K562 (cell line): ENCODE measurements around the gene BCAS3.

Experiments
- CTCF ChIP-seq, 3 experiments: IDR thresholded peaks in 2 of 3; conservative IDR thresholded peaks in 1 of 3; 2 replicates each; pipeline ENCODE4 v1.5.1; 2011 to 2012; ENCODE audit warnings: low read length in 3 of 3, mild to moderate bottlenecking in 3 of 3, control low read depth in 2 of 3, improper control_type of control experiment in 1 of 3, inconsistent platforms in 1 of 3, low read depth in 1 of 3, mixed read lengths in 1 of 3, moderate library complexity in 1 of 3; ENCODE audit not compliant: insufficient read depth in 2 of 3
- EZH2 ChIP-seq: IDR thresholded peaks from 2 replicates; pipeline ENCODE4 v1.6.1; 2012; ENCODE audit warnings: low read depth, mild to moderate bottlenecking, inconsistent platforms, low read length, borderline replicate concordance
- MXD1 ChIP-seq: fragments of 250-450 bp; sonication (Bioruptor Pico); IDR thresholded peaks from 2 replicates; pipeline ENCODE4 v1.8.0; 2021; ENCODE audit warnings: borderline replicate concordance, mild to moderate bottlenecking, moderate library complexity; ENCODE audit not compliant: poor library complexity, severe bottlenecking
- MXI1 ChIP-seq: IDR thresholded peaks from 2 replicates; pipeline ENCODE4 v1.6.1; 2011; ENCODE audit warnings: low read depth, mild to moderate bottlenecking, improper control_type of control experiment, low read length
- REST ChIP-seq, 2 experiments: fragments of 450-650 bp; formaldehyde crosslinking in 1 of 2; IDR thresholded peaks; 2 replicates each; pipeline versions ENCODE4 v1.4.0 to v1.6.1; 2014 to 2020; ENCODE audit warnings: mild to moderate bottlenecking in 2 of 2, borderline replicate concordance in 1 of 2, low read depth in 1 of 2
- ZFP36 ChIP-seq: fragments of 150-350 bp; IDR thresholded peaks from 2 replicates; pipeline ENCODE4 v1.6.1; 2018; ENCODE audit warnings: low read length, low read depth; ENCODE audit not compliant: partially characterized antibody
- ZNF124 ChIP-seq: sonication (generic); formaldehyde crosslinking; IDR thresholded peaks from 2 replicates; pipeline ENCODE4 v1.8.1; 2022; ENCODE audit warnings: missing genetic modification reagents
- ZNF253 ChIP-seq: fragments of 250-450 bp; sonication (Bioruptor Pico); conservative IDR thresholded peaks from 2 replicates; pipeline ENCODE4 v1.6.1; 2021; ENCODE audit warnings: mild to moderate bottlenecking
- ZSCAN29 ChIP-seq: fragments of 450-650 bp; IDR thresholded peaks from 2 replicates; pipeline ENCODE4 v1.6.1; 2017

- TF ChIP-seq MXI1 = no peak
- TF ChIP-seq CTCF (IDR thresholded peaks at IDR 0.05 in 2 of 3, conservative IDR thresholded peaks at IDR 0.05 in 1 of 3; ENCODE audit: insufficient read depth in 2 of 3, low read depth in 1 of 3, low read length in 3 of 3) = no peak
- TF ChIP-seq ZNF124 = no peak
- TF ChIP-seq EZH2 = no peak
- TF ChIP-seq MXD1 (CRISPR knock-in tag) = no peak
- no peak for TF ChIP-seq ZNF253
- TF ChIP-seq ZSCAN29 = no peak
- no peak for TF ChIP-seq ZFP36
- TF ChIP-seq REST (IDR thresholded peaks at IDR 0.05; ENCODE audit: borderline replicate concordance) = no peak
- no peak for TF ChIP-seq REST (CRISPR knock-in tag; IDR thresholded peaks at IDR 0.05; ENCODE audit: low read depth)
Observed at GRCh38 chr17:61073131-61073530, 395.5 kb downstream of the BCAS3 start.
